OCI-LY1 (cell line): ENCODE data around the gene RTKN2.

Experiments
- H2AFZ ChIP-seq: fragments of 200-600 bp; sonication (generic), shearing (Covaris generic); 2 replicates; pipeline ENCODE4 v1.6.0; 2014; ENCODE audit warnings: antibody characterized with exemption, mild to moderate bottlenecking, low read length
- H3F3A ChIP-seq: fragments of 200-600 bp; sonication (generic), shearing (Covaris generic); 2 replicates; pipeline ENCODE4 v1.6.0; 2014; ENCODE audit warnings: mild to moderate bottlenecking, antibody characterized with exemption, low read length, moderate library complexity; ENCODE audit not compliant: insufficient read depth
- H3K27ac ChIP-seq: fragments of 200-600 bp; sonication (generic); 2 replicates; pipeline ENCODE4 v1.5.1; 2014; ENCODE audit warnings: low read length, mixed run types, mild to moderate bottlenecking, low read depth; ENCODE audit not compliant: poor library complexity, severe bottlenecking
- H3K27me3 ChIP-seq: fragments of 200-600 bp; sonication (generic); 2 replicates; pipeline ENCODE4 v1.6.0; 2014; ENCODE audit warnings: antibody characterized with exemption, mild to moderate bottlenecking, low read length, moderate library complexity; ENCODE audit not compliant: insufficient read depth
- H3K36me3 ChIP-seq: fragments of 200-600 bp; sonication (generic); 2 replicates; pipeline ENCODE4 v1.6.1; 2014; ENCODE audit warnings: mild to moderate bottlenecking, antibody characterized with exemption, low read length, moderate library complexity, mixed read lengths; ENCODE audit not compliant: insufficient read depth
- H3K4me1 ChIP-seq: fragments of 200-600 bp; sonication (generic); 2 replicates; pipeline ENCODE4 v1.5.1; 2014; ENCODE audit warnings: mild to moderate bottlenecking, low read length, moderate library complexity; ENCODE audit not compliant: insufficient read depth, severe bottlenecking
- H3K4me2 ChIP-seq: fragments of 200-600 bp; sonication (generic), shearing (Covaris generic); 2 replicates; pipeline ENCODE4 v1.6.1; 2014; ENCODE audit warnings: low read length
- H3K4me3 ChIP-seq: fragments of 200-600 bp; sonication (generic); 2 replicates; pipeline ENCODE4 v1.5.1; 2014; ENCODE audit warnings: low read length, low read depth, mild to moderate bottlenecking, mixed read lengths; ENCODE audit not compliant: poor library complexity, severe bottlenecking
- H3K79me2 ChIP-seq: fragments of 200-600 bp; shearing (Covaris generic); 2 replicates; pipeline ENCODE4 v1.6.1; 2016; ENCODE audit warnings: mixed run types, low read length, mixed read lengths; ENCODE audit not compliant: insufficient read depth
- H3K9ac ChIP-seq: fragments of 200-600 bp; sonication (generic), shearing (Covaris generic); 2 replicates; pipeline ENCODE4 v1.6.1; 2014; ENCODE audit warnings: mild to moderate bottlenecking, low read length, mixed read lengths
- H3K9me2 ChIP-seq: fragments of 200-600 bp; sonication (generic), shearing (Covaris generic); 2 replicates; pipeline ENCODE4 v1.6.1; 2014; ENCODE audit warnings: low read depth, mild to moderate bottlenecking, low read length, mixed read lengths
- H3K9me3 ChIP-seq: fragments of 200-600 bp; shearing (Covaris generic); 2 replicates; pipeline ENCODE4 v1.6.1; 2014; ENCODE audit warnings: low read length, mixed read lengths
- H4K20me1 ChIP-seq: fragments of 200-600 bp; sonication (generic), shearing (Covaris generic); 2 replicates; pipeline ENCODE4 v1.6.0; 2016; ENCODE audit warnings: mild to moderate bottlenecking, low read length; ENCODE audit not compliant: insufficient read depth
- CTCF ChIP-seq: fragments of 200-600 bp; sonication (generic), shearing (Covaris generic); IDR thresholded peaks from 2 replicates; pipeline ENCODE4 v1.5.1; 2017; ENCODE audit warnings: mild to moderate bottlenecking, antibody characterized with exemption, low read length, moderate library complexity, mixed read lengths
- EZH2 ChIP-seq: fragments of 200-600 bp; sonication (generic), shearing (Covaris generic); IDR thresholded peaks from 2 replicates; pipeline ENCODE4 v1.8.0; 2017; ENCODE audit warnings: borderline replicate concordance, mixed run types, mild to moderate bottlenecking, antibody characterized with exemption, low read length, moderate library complexity, mixed read lengths

Gene RTKN2

GRCh38 chr10:62188021-62188616, 80.5 kb downstream of the RTKN2 start:
- no peaks in the 10 kb centered on the region for H3F3A ChIP-seq
- H4K20me1 ChIP-seq: no peaks in the 10 kb centered on the region
- TF ChIP-seq EZH2 (no peak), CTCF (no peak)
- H3K4me1 ChIP-seq: peaks cover 18% of the 10 kb centered on the region
- no peaks in the 10 kb centered on the region for H3K9me3 ChIP-seq
- H3K4me2 ChIP-seq: no peak overlapping the region
- H3K9ac ChIP-seq: no peak overlapping the region
- no peaks in the 10 kb centered on the region for H3K79me2 ChIP-seq
- H2AFZ ChIP-seq: no peak overlapping the region
- no peaks in the 10 kb centered on the region for H3K36me3 ChIP-seq
- H3K27ac ChIP-seq: no peak overlapping the region
- no peaks in the 10 kb centered on the region for H3K27me3 ChIP-seq
- no peaks in the 10 kb centered on the region for H3K9me2 ChIP-seq
- no peak overlapping the region for H3K4me3 ChIP-seq

DNA sequence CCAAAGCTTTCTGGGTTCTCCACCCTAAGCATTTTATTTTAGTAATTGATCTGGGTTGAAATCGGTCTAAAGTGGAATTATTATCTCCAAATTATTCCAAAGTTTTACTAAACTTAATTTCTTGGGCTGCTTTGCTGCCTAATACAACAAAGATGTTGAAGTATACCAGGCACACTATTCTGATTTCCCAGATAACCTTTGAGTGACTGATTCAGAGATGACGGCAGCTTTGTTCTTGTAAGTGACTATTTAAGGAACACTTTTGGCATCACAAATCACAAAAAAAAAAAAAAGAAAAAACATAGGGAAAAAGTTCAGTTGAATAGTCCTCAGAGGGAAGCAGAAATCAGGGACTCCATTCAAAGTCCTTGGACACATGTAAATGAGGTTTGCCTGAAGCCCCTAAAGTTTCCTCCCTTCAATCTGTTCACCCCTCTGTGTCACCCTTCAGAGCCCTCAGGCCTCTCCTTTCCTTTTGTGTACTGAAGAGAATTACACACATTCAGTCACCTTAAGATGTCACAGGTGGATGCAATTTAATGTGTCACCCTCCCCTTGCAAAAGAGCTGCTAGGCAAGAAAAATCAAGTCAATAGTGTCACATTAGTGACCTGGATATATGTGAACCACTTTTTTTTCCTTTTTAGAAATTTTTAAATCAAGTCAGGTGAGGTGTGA, 81.5 kb downstream of the RTKN2 start:
- H3K27me3 ChIP-seq: no peaks in the 10 kb centered on the region
- H3K9me2 ChIP-seq: no peaks in the 10 kb centered on the region
- no peak overlapping the region for H3K9ac ChIP-seq
- H3K9me3 ChIP-seq: no peaks in the 10 kb centered on the region
- no peak overlapping the region for H2AFZ ChIP-seq
- TF ChIP-seq EZH2 (no peak), CTCF (no peak)
- H3K4me1 ChIP-seq: peaks cover 18% of the 10 kb centered on the region
- H3K27ac ChIP-seq: no peak overlapping the region
- H3K4me3 ChIP-seq: no peak overlapping the region
- no peaks in the 10 kb centered on the region for H3F3A ChIP-seq
- no peaks in the 10 kb centered on the region for H4K20me1 ChIP-seq
- H3K4me2 ChIP-seq: no peak overlapping the region
- no peaks in the 10 kb centered on the region for H3K36me3 ChIP-seq
- H3K79me2 ChIP-seq: no peaks in the 10 kb centered on the region

- no peaks in the 10 kb centered on the region for H3K9me3 ChIP-seq
- no peak overlapping the region for H3K4me2 ChIP-seq
- H3K9ac ChIP-seq: no peak overlapping the region
- no peaks in the 10 kb centered on the region for H4K20me1 ChIP-seq
- H3K27me3 ChIP-seq: no peaks in the 10 kb centered on the region
- H3F3A ChIP-seq: no peaks in the 10 kb centered on the region
- H3K27ac ChIP-seq: no peak overlapping the region
- no peaks in the 10 kb centered on the region for H3K79me2 ChIP-seq
- TF ChIP-seq CTCF: no peak
- no peak for TF ChIP-seq EZH2
- peaks cover 18% of the 10 kb centered on the region for H3K4me1 ChIP-seq
- no peak overlapping the region for H2AFZ ChIP-seq
- H3K4me3 ChIP-seq: no peak overlapping the region
- H3K36me3 ChIP-seq: no peaks in the 10 kb centered on the region
- H3K9me2 ChIP-seq: no peaks in the 10 kb centered on the region
These were observed 82.5 kb downstream of the RTKN2 start for GRCh38 chr10:62185919-62186692.
